NB4 (cell line): ENCODE data around the gene FOXP1.
A peak's percentile ranks its signal among the peaks of the same experiment; 100 is the strongest.

Experiments
- DNase-seq: peaks from one replicate; pipeline ENCODE4 v3.0.0; 2010; ENCODE audit warnings: low read depth
- H3K4me3 ChIP-seq: one replicate; pipeline ENCODE4 v1.5.1; 2011; ENCODE audit warnings: mild to moderate bottlenecking, low read depth, low read length, moderate library complexity
- CTCF ChIP-seq: IDR thresholded peaks from one replicate; pipeline ENCODE4 v1.5.1; 2012; ENCODE audit warnings: low read depth, low read length
- MAX ChIP-seq: IDR thresholded peaks from 2 replicates; pipeline ENCODE4 v1.6.1; 2011; ENCODE audit warnings: low read depth, low read length
- MYC ChIP-seq: IDR thresholded peaks from 2 replicates; pipeline ENCODE4 v1.6.1; 2011; ENCODE audit warnings: low read depth, low read length
- POLR2A ChIP-seq: IDR thresholded peaks from 2 replicates; pipeline ENCODE4 v1.6.1; 2011; ENCODE audit warnings: mild to moderate bottlenecking; ENCODE audit not compliant: insufficient read length; ENCODE audit errors: extremely low read depth

The FOXP1 gene

GRCh38 chr3:71142441-71143161 lies 440.9 kb downstream of the FOXP1 start:
- DNase-seq, result peak; percentile 42

GRCh38 chr3:71140477-71140876 lies 443.1 kb downstream of the FOXP1 start:
- H3K4me3 ChIP-seq, result no peak overlapping the region
- TF ChIP-seq POLR2A, result no peak
- TF ChIP-seq MYC, result no peak
- no peak for TF ChIP-seq CTCF
- no peak for TF ChIP-seq MAX
- no peak for DNase-seq

More at GRCh38 chr3:71142441-71143161, 440.9 kb downstream of the FOXP1 start:
- TF ChIP-seq MAX (no peak), MYC (no peak), POLR2A (no peak), CTCF (no peak)
- H3K4me3 ChIP-seq, result no peak overlapping the region

- H3K4me3 ChIP-seq, result no peak overlapping the region
- TF ChIP-seq MAX (no peak), MYC (no peak), CTCF (no peak), POLR2A (no peak)
- no peak for DNase-seq
Observed at GRCh38 chr3:71139496-71139895, 444.0 kb downstream of the FOXP1 start.

- H3K4me3 ChIP-seq, result no peak overlapping the region
- no peak for DNase-seq
- TF ChIP-seq MYC (no peak), MAX (no peak), CTCF (no peak), POLR2A (no peak)
Observed at GRCh38 chr3:71138410-71138809, 445.1 kb downstream of the FOXP1 start.

GRCh38 chr3:71136276-71136675 lies 447.3 kb downstream of the FOXP1 start:
- DNase-seq, result no peak
- no peak overlapping the region for H3K4me3 ChIP-seq
- TF ChIP-seq CTCF (no peak), POLR2A (no peak), MYC (no peak), MAX (no peak)
